ENCODE data around the gene ICOS. TPM values are rescaled to one million over a fixed set of nuclear protein-coding genes. Genes with fewer than 3 reads are reported as not detected.
"Not testable (repeated sequence)": the region's sequence is repeated elsewhere in the genome, so short reads cannot be mapped to it uniquely, and the experiment has no call there.

The ICOS gene
- total and polyA plus RNA-seq, 4 donors = 0.49 to 3.1 (median 0.76) TPM

DNA sequence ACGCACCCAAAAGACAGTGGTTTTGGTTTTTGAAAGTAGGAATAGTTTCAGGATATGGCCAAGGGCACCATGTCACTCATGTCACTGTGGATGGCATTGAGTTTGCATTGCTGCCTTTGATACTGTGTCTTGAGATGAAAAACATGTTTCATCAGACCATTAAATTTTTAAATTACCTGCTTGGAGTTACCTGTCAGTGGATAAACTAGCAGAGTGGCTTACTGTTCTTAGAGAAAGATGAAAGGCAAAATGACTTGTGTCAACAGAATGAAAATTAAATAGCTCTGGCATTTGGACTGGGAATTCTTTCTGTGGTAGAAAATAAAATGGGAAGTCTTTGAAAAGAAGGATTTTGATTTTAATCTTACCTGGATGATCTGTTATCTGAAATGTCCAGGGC lies 386 bp downstream of the ICOS start:
- Histone ChIP-seq H3K27ac (ENCODE audit: low read depth in 1 of 2, low read length in 1 of 2) (no peak overlapping the region), H3K9ac (ENCODE audit: insufficient read depth in 1 of 2, low read length in 2 of 2) (no peak overlapping the region), H3K9me3 (ENCODE audit: control insufficient read depth in 4 of 4, insufficient read depth in 3 of 4, low read length in 3 of 4) (no peaks in the 10 kb centered on the region), H3K4me1 (ENCODE audit: control insufficient read depth in 5 of 5, insufficient read depth in 5 of 5, low read length in 5 of 5) (peaks cover 0 to 5% (median 0%) of the 10 kb centered on the region in 5 donors), H3K4me3 (no peak overlapping the region), H3K36me3 (ENCODE audit: control insufficient read depth in 4 of 4, insufficient read depth in 4 of 4, low read length in 4 of 4) (no peaks in the 10 kb centered on the region), H3K27me3 (ENCODE audit: control insufficient read depth in 3 of 3, insufficient read depth in 3 of 3, low read length in 2 of 3) (no peaks in the 10 kb centered on the region)
- DNase-seq (no peak), ATAC-seq (ENCODE audit: insufficient read depth, low FRiP score) (no peak)
- TF ChIP-seq, protein P1, sequence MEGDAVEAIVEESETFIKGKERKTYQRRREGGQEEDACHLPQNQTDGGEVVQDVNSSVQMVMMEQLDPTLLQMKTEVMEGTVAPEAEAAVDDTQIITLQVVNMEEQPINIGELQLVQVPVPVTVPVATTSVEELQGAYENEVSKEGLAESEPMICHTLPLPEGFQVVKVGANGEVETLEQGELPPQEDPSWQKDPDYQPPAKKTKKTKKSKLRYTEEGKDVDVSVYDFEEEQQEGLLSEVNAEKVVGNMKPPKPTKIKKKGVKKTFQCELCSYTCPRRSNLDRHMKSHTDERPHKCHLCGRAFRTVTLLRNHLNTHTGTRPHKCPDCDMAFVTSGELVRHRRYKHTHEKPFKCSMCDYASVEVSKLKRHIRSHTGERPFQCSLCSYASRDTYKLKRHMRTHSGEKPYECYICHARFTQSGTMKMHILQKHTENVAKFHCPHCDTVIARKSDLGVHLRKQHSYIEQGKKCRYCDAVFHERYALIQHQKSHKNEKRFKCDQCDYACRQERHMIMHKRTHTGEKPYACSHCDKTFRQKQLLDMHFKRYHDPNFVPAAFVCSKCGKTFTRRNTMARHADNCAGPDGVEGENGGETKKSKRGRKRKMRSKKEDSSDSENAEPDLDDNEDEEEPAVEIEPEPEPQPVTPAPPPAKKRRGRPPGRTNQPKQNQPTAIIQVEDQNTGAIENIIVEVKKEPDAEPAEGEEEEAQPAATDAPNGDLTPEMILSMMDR (IDR thresholded peaks at IDR 0.05; ENCODE audit: control extremely low read depth, extremely low read depth) = no peak
- 96 to 97% methylated on average over 1 of the region's 1 CpG for WGBS, 2 donors

DNA sequence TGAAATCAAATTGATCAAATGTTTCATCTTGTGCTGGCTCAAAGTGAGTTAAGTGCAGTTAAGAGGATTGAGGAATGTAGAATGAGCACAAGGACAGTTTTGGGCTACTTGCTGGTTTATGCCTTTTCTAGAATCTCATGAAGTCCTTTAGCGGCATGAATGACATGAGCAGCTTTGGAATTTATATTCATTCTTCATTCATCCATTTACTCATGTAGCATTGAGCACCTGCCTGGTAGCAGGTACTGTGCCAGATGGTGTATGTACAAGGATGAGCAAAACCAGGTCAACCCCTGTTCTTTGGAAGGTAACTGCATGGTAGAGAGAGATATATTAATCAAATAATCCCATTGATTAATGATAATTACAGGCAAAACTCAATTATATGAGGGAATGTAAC lies 1.2 kb downstream of the ICOS start:
- H3K9me3 ChIP-seq (ENCODE audit: control insufficient read depth in 4 of 4, insufficient read depth in 3 of 4, low read length in 3 of 4) = no peaks in the 10 kb centered on the region
- H3K36me3 ChIP-seq (ENCODE audit: control insufficient read depth in 4 of 4, insufficient read depth in 4 of 4, low read length in 4 of 4) = no peaks in the 10 kb centered on the region
- no peak overlapping the region for H3K9ac ChIP-seq (ENCODE audit: insufficient read depth in 1 of 2, low read length in 2 of 2)
- H3K27me3 ChIP-seq (ENCODE audit: control insufficient read depth in 3 of 3, insufficient read depth in 3 of 3, low read length in 2 of 3) = no peaks in the 10 kb centered on the region
- H3K4me3 ChIP-seq = no peak overlapping the region
- ATAC-seq (ENCODE audit: insufficient read depth, low FRiP score) (no peak), DNase-seq (no peak)
- WGBS, 2 donors = 69 to 86% methylated on average over 1 of the region's 1 CpG
- TF ChIP-seq, protein P1 (IDR thresholded peaks at IDR 0.05; ENCODE audit: control extremely low read depth, extremely low read depth) = no peak
- H3K27ac ChIP-seq (ENCODE audit: low read depth in 1 of 2, low read length in 1 of 2) = no peak overlapping the region
- H3K4me1 ChIP-seq (ENCODE audit: control insufficient read depth in 5 of 5, insufficient read depth in 5 of 5, low read length in 5 of 5) = peaks cover 0 to 5% (median 0%) of the 10 kb centered on the region in 5 donors

DNA sequence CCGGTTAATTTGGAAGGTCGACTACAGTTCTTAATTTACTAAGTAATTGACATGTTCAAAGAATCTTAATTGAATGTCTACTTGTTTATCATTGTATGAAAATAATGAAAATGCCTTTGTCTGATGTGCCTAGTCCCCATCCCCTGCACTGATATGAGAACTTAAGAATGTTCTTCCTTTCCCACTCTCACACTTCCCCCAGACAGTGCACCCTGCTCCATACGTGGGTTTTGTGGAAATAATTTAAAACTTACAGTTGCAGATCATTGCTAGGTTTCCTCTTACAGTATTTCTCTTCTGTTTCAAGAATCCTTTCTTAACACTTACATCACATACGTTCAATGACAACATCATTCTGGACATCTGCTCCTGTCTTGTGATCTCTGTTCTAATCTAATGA lies 3.5 kb downstream of the ICOS start:
- WGBS, 2 donors = 56 to 73% methylated on average over 4 of the region's 4 CpGs
- no peak for DNase-seq
- peaks cover 0 to 5% (median 0%) of the 10 kb centered on the region in 5 donors for H3K4me1 ChIP-seq (ENCODE audit: control insufficient read depth in 5 of 5, insufficient read depth in 5 of 5, low read length in 5 of 5)
- ATAC-seq (ENCODE audit: insufficient read depth, low FRiP score) = no peak
- no peak overlapping the region for H3K4me3 ChIP-seq
- H3K9ac ChIP-seq (ENCODE audit: insufficient read depth in 1 of 2, low read length in 2 of 2) = no peak overlapping the region
- no peaks in the 10 kb centered on the region for H3K27me3 ChIP-seq (ENCODE audit: control insufficient read depth in 3 of 3, insufficient read depth in 3 of 3, low read length in 2 of 3)
- H3K9me3 ChIP-seq (ENCODE audit: control insufficient read depth in 4 of 4, insufficient read depth in 3 of 4, low read length in 3 of 4) = no peaks in the 10 kb centered on the region
- no peaks in the 10 kb centered on the region for H3K36me3 ChIP-seq (ENCODE audit: control insufficient read depth in 4 of 4, insufficient read depth in 4 of 4, low read length in 4 of 4)
- TF ChIP-seq, protein P1 (IDR thresholded peaks at IDR 0.05; ENCODE audit: control extremely low read depth, extremely low read depth) = no peak
- H3K27ac ChIP-seq (ENCODE audit: low read depth in 1 of 2, low read length in 1 of 2) = no peak overlapping the region

DNA sequence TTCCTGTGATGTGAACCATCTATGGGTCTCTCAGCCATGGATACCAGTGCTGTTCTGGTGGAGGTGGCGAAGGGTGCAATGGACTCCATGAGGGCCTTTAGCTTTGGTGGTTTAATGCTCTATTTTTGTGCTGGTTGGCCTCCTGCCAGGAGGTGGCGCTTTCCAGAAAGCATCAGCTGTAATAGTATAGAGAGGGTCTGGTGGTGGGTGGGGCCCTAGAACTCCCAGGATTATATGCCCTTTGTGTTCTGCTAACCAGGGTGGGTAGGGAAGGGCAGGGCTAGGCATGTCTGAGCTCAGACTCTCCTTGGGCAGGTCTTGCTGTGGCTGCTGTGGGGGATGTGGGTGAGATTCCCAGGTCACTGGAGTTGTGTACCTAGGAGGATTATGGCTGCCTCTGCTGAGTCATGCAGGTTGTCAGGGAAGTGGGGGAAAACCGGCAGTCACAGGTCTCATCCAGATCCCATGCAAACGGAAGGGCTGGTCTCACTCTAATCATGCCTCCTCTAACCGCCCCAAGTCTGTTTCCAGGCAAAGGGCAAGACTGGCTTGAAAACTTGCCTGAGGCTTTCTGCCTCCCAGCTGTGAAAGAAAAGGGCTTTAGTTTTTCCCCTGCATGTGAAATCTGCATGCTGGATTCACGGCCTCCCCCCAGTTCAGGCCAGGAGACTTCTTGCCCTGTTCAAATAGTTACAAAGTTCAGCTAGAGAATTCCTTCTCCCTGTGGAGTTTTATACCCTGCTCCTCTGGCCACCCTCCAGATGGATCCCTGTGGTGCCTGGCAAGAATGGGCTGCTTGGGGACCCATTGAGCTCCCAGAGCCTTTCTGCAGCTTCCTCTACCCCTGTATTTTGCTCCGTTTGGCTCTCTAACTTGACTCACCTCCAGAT lies 7.2 kb downstream of the ICOS start:
- H3K27me3 ChIP-seq (ENCODE audit: control insufficient read depth in 3 of 3, insufficient read depth in 3 of 3, low read length in 2 of 3); H3K27ac ChIP-seq (ENCODE audit: low read depth in 1 of 2, low read length in 1 of 2); H3K9ac ChIP-seq (ENCODE audit: insufficient read depth in 1 of 2, low read length in 2 of 2); ATAC-seq (ENCODE audit: insufficient read depth, low FRiP score); DNase-seq; H3K4me3 ChIP-seq; H3K4me1 ChIP-seq (ENCODE audit: control insufficient read depth in 5 of 5, insufficient read depth in 5 of 5, low read length in 5 of 5); H3K36me3 ChIP-seq (ENCODE audit: control insufficient read depth in 4 of 4, insufficient read depth in 4 of 4, low read length in 4 of 4); H3K9me3 ChIP-seq (ENCODE audit: control insufficient read depth in 4 of 4, insufficient read depth in 3 of 4, low read length in 3 of 4): not testable (repeated sequence)
- WGBS, 2 donors = 92 to 93% methylated on average over 7 of the region's 7 CpGs
